ENCODE measurements around the gene MERTK. TPM values are rescaled to one million over a fixed set of nuclear protein-coding genes. Genes with fewer than 3 reads are reported as not detected.

MERTK gene
- total RNA-seq, 6 experiments from 2014 or later: 10.6 to 18.3 (median 13.1) TPM

DNA sequence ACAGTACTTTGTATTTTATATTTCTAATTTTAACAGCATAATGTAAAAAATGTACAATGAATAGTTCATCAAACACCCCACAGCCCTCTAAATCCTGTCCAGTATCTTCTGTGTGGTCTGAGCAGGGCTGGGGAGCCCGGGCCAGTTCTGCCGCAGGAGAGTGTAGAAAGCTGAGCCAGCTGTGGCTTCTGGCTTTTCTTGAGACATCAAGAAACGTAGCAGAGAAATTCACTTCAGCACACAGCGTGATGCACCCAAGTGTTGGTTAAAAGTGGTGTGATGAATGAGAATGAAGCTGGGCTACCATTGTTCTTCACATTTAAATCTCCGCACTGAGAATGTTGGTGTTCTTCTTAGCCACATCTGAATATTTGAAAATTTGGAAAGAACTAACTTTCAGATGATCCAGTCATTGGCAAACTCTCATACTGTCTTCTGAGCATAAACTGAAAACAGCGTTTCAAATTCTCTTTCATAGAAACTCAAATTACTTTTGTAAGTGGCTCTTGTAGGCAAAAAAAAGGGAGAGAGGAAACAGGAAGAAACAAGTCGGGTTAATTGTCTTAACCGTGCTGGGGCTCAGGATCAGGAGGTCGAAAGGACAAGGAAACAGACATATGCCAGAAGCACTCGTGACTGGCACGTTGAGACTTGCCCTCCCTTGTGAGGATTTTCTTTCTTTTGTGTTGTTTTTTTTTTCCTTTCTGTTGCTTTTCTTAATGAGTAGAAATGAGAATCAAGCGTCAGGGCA is 133.2 kb downstream of the MERTK start:
- no peak for TF ChIP-seq POLR2A (IDR thresholded peaks at IDR 0.05)
- TF ChIP-seq, protein P1, sequence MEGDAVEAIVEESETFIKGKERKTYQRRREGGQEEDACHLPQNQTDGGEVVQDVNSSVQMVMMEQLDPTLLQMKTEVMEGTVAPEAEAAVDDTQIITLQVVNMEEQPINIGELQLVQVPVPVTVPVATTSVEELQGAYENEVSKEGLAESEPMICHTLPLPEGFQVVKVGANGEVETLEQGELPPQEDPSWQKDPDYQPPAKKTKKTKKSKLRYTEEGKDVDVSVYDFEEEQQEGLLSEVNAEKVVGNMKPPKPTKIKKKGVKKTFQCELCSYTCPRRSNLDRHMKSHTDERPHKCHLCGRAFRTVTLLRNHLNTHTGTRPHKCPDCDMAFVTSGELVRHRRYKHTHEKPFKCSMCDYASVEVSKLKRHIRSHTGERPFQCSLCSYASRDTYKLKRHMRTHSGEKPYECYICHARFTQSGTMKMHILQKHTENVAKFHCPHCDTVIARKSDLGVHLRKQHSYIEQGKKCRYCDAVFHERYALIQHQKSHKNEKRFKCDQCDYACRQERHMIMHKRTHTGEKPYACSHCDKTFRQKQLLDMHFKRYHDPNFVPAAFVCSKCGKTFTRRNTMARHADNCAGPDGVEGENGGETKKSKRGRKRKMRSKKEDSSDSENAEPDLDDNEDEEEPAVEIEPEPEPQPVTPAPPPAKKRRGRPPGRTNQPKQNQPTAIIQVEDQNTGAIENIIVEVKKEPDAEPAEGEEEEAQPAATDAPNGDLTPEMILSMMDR (IDR thresholded peaks at IDR 0.05): no peak
- Histone ChIP-seq H3K27ac (peak overlapping the region; percentile 12 to 28 (median 20)), H3K4me1 (no peaks in the 10 kb centered on the region), H3K4me3 (no peak overlapping the region), H3K27me3 (no peaks in the 10 kb centered on the region), H3K9me3 (no peaks in the 10 kb centered on the region), H3K36me3 (peaks cover 0 to 6% (median 3%) of the 10 kb centered on the region in 4 donors)
- DNase-seq (no peak), ATAC-seq (peak; percentile 50 to 63 (median 56))
- intact Hi-C loops (cut with DNase I): no loop called here
- WGBS (ENCODE audit: insufficient coverage, low coverage, low lambda C conversion rate, missing lambda C conversion rate): 25% methylated on average over 12 of the region's 12 CpGs

DNA sequence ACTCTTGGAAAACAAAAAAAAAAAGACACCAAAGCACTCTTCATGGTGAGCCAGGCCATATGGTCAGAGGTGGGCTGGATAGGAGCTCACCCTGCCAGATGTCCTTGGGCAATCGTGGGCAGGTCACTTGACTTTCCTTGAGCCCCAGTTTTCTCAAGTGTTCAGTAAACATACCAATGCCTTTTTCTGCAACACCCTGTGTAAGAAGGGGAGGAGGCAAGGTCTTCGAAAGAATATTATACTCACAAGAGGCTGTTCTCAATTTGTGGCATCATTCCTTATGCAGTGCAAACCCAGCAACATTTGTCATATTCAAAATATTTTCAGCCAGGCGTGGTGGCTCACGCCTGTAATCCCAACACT is 133.8 kb downstream of the MERTK start:
- no peak for DNase-seq
- Histone ChIP-seq H3K27me3 (no peaks in the 10 kb centered on the region), H3K27ac (peak overlapping the region; percentile 12 to 28 (median 20)), H3K36me3 (peaks cover 0 to 6% (median 2%) of the 10 kb centered on the region in 4 donors), H3K4me1 (no peaks in the 10 kb centered on the region), H3K4me3 (no peak overlapping the region), H3K9me3 (no peaks in the 10 kb centered on the region)
- peak; percentile 21 to 39 (median 36) for ATAC-seq
- TF ChIP-seq, protein P1 (IDR thresholded peaks at IDR 0.05): no peak
- TF ChIP-seq POLR2A (IDR thresholded peaks at IDR 0.05): no peak
- WGBS (ENCODE audit: insufficient coverage, low coverage, low lambda C conversion rate, missing lambda C conversion rate): 69% methylated on average over 4 of the region's 4 CpGs
- intact Hi-C loops (cut with DNase I): no loop called here

DNA sequence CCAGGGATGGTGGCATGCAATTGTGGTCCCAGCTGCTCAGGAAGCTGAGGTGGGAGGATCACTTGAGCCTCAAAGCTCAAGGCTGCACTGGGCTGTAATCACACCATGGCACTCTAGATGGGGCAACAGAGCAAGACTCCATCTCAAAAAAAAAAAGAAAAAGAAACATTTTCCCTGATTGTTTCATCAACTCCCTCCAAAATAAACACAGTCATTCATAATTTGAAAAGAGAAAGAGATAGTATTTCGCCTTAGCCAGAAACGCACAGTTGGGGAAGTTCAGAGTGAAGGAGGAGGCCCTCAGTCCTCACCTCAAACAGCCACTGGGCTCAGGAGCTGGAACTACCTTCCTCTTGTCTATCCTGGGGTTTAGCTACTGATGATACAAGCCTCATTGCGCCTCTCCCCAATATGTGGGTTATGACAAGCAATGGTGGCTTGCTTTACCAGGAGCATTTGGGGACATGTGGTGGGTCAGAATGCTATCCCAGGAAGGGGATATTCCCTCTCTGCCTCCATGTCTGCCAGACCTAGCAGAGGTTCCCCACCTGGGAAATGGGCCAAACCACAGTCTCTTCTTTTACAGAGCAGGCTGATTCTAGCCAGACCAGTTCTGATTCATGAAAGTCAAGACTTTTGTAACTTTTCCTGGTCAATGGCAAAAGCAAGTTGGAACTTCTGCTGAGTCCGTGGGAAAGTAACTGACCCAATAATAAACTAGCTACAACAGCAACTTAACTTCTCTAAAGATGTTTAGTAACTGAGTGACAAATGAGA is 134.5 kb downstream of the MERTK start:
- 56% methylated on average over 4 of the region's 4 CpGs for WGBS (ENCODE audit: insufficient coverage, low coverage, low lambda C conversion rate, missing lambda C conversion rate)
- H3K36me3 ChIP-seq: peaks cover 0 to 6% (median 0%) of the 10 kb centered on the region in 4 donors
- H3K4me1 ChIP-seq: no peaks in the 10 kb centered on the region
- H3K9me3 ChIP-seq: no peaks in the 10 kb centered on the region
- TF ChIP-seq POLR2A (IDR thresholded peaks at IDR 0.05): no peak
- TF ChIP-seq, protein P1 (IDR thresholded peaks at IDR 0.05): no peak
- intact Hi-C loops (cut with DNase I): no loop called here
- no peak overlapping the region for H3K4me3 ChIP-seq
- ATAC-seq: peak; percentile 56 to 65 (median 59)
- no peaks in the 10 kb centered on the region for H3K27me3 ChIP-seq
- DNase-seq: no peak
- H3K27ac ChIP-seq: peak overlapping the region in 1 of 3 donors; percentile 12

DNA sequence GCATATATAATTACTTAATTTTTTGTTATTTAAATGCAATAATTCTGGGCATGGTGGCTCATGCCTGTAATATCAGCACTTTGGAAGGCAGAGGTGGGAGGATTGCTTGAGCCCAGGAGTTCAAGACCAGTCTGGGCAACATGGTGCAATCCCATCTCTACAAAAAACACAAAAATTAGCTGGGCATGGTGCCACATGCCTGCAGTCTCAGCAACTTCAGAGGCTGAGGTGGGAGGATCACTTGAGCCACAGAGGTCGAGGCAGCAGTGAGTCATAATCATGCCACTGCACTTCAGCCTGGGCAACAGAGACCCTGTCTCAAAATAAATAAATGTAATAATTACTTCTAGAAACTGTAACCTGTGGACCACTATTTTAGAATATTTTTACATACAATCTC is 135.2 kb downstream of the MERTK start:
- Histone ChIP-seq H3K4me3 (no peak overlapping the region), H3K4me1 (no peaks in the 10 kb centered on the region), H3K27ac (no peak overlapping the region), H3K36me3 (peaks cover 0 to 2% (median 0%) of the 10 kb centered on the region in 4 donors), H3K27me3 (no peaks in the 10 kb centered on the region), H3K9me3 (no peaks in the 10 kb centered on the region)
- TF ChIP-seq, protein P1 (IDR thresholded peaks at IDR 0.05): no peak
- no peak for TF ChIP-seq POLR2A (IDR thresholded peaks at IDR 0.05)
- intact Hi-C loops (cut with DNase I): no loop called here
- DNase-seq (no peak), ATAC-seq (peak in 3 of 4 donors; percentile 26 to 56 (median 30))
- 15% methylated on average over 1 of the region's 1 CpG for WGBS (ENCODE audit: insufficient coverage, low coverage, low lambda C conversion rate, missing lambda C conversion rate)

Data from right lobe of liver (tissue), 6 donors.